GM06990 (cell line): ENCODE data around the gene CNIH3.
"Not testable (repeated sequence)": the region's sequence is repeated elsewhere in the genome, so short reads cannot be mapped to it uniquely, and the experiment has no call there.

Source experiments
- DNase-seq: peaks from one replicate; pipeline ENCODE4 v3.0.0-alpha.2; 2011; ENCODE audit not compliant: insufficient read length; ENCODE audit errors: extremely low read depth
- H3K27me3 ChIP-seq: replicated peaks from 2 replicates; pipeline ENCODE4 v1.6.0; 2011; ENCODE audit warnings: low read length; ENCODE audit not compliant: control insufficient read depth, insufficient read depth
- H3K36me3 ChIP-seq: 2 replicates; pipeline ENCODE4 v1.5.1; 2011; ENCODE audit warnings: low read length; ENCODE audit not compliant: control insufficient read depth, insufficient read depth
- H3K4me3 ChIP-seq: replicated peaks from 2 replicates; pipeline ENCODE4 v1.5.1; 2011; ENCODE audit warnings: low read depth, mild to moderate bottlenecking, control low read depth, low read length
- CTCF ChIP-seq: IDR thresholded peaks from 2 replicates; pipeline ENCODE4 v1.5.1; 2011; ENCODE audit warnings: low read length, control low read depth, mild to moderate bottlenecking, inconsistent platforms; ENCODE audit not compliant: insufficient read depth, poor library complexity, severe bottlenecking

Gene CNIH3

DNA sequence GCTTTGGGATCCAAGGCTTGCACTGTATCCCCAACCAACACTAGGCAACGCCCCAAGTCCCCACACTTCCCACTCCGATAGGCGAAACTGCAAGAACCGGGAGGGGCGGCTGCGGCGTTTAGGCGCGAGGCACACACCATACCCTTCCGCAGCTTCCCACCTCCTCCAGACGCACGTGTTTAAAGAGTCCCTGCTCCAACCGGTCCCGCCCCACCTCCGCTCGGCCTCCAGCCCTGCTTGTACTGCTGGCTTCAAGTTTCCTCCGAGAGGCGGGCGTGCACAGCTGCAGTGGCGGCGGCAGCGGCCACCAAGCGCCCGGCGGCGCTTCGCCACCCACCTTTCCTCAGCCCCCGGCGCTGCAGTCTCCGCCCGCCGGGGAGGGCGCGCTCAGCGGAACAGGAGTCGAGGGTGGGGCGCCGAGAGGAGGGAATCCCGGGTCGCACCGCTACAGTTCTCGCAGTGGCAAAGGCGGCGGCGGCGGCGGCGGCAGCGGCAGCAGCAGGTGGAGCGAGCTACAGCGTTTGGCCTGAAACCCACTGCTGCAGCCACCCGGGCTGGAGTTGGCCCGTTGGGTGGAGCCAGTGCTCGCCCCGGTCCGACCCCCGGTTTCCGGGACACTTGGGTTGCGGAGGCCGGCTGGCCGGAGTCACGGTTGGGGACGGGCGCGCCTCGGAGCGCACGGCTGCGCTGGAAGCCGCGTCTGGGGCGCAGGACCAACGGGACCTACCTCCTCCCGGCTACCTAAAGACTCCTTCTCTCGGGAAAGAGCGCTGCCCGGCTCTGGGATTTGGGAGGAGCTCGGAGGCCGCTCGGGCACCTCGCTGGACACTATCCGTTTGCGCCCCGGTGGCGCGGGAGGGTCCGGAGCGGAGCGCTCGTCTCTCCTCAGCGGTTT lies at the start of gene CNIH3:
CNIH3 (plus strand) TSS at position 457 of the 895 bp plus-strand sequence. CDS start 858 bp downstream, outside the sequence.
- no peak within 1 kb of the TSS; the same call in 1 of the 2 replicates for H3K4me3 ChIP-seq
- DNase-seq: no peak
- no peaks in the 10 kb centered on the region for H3K36me3 ChIP-seq
- TF ChIP-seq CTCF: no peak
- peaks cover 7% of the 10 kb centered on the region for H3K27me3 ChIP-seq

DNA sequence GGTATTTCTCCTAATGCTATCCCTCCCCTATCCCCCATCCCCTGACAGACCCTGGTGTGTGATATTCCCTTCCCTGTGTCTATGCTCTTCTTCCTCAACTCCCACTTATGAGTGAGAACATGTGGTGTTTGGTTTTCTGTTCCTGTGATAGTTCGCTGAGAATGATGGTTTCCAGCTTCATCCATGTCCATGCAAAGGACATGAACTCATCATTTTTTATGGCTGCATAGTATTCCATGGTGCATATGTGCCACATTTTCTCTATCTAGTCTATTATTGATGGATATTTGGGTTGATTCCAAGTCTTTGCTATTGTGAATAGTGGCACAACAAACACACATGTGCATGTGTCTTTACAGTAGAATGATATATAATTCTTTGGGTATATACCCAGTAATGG lies 49.6 kb upstream of the CNIH3 start:
- not testable (repeated sequence) for H3K36me3 ChIP-seq, H3K27me3 ChIP-seq, H3K4me3 ChIP-seq, DNase-seq

DNA sequence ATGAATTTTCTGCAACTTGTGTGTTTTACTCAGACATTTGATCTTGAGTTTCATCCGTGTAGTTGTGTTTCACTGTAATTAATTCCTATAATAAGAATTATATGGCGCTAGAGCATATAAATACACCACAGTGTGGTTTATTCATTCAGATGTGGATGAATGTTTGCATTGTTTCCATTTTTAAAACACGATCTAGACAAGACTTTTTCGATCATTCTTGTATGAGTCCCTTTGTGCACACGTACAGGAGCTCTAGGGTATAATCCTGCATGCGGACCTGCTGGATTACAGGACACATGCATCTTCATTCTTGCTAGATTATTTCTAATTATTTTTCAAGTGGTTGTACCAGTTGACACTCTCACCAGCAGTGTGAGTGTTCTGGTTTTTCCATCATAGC lies 46.8 kb upstream of the CNIH3 start:
- TF ChIP-seq CTCF: no peak
- Histone ChIP-seq H3K27me3 (no peaks in the 10 kb centered on the region; the same call in 1 of the 2 replicates), H3K36me3 (no peaks in the 10 kb centered on the region), H3K4me3 (no peak overlapping the region)
- no peak for DNase-seq

GRCh38 chr1:224571975-224572374 lies 44.1 kb upstream of the CNIH3 start:
- DNase-seq, H3K27me3 ChIP-seq, H3K4me3 ChIP-seq, H3K36me3 ChIP-seq: not testable (repeated sequence)

GRCh38 chr1:224579526-224579925 lies 36.6 kb upstream of the CNIH3 start:
- Histone ChIP-seq H3K36me3 (no peaks in the 10 kb centered on the region), H3K27me3 (no peaks in the 10 kb centered on the region), H3K4me3 (no peak overlapping the region)
- no peak for DNase-seq
- TF ChIP-seq CTCF: no peak

DNA sequence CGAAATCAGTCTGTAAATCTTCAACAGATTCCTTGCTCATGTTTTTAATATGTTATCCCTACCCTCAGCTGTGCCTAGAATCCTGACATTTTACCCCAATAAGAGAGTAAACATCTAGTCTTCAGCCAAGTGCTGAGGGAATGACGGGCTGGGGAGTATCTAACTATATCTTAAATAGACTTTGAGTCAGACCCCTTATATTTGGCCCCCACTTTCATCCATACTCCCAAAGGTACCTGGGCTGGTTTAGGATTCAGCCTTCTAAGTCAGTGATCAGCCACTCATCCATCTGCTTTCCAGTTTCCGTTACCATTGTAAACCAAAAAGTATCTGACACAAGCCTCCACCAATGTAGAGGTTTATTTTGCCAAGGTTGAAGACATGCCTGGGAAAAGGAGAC lies 36.1 kb upstream of the CNIH3 start:
- Histone ChIP-seq H3K4me3 (no peak overlapping the region), H3K36me3 (no peaks in the 10 kb centered on the region), H3K27me3 (no peaks in the 10 kb centered on the region)
- DNase-seq: no peak
- TF ChIP-seq CTCF: no peak
